H1 (cell line): Measurements from ENCODE around the gene DIP2C. TPM values are rescaled to one million over a fixed set of nuclear protein-coding genes. Genes with fewer than 3 reads are reported as not detected.

Experiments
- CTCF ChIA-PET: fragments of 300-600 bp; sonication (Branson Sonifier 250); formaldehyde crosslinking; loops from one replicate; lab custom pipeline; 2021; ENCODE audit not compliant: partially characterized antibody; lab: Charles Lee
- POLR2A ChIA-PET: fragments of 300-600 bp; sonication (Branson Sonifier 250); formaldehyde crosslinking; loops from one replicate; lab custom pipeline; 2021; ENCODE audit warnings: inconsistent platforms; ENCODE audit not compliant: partially characterized antibody; lab: Charles Lee
- DNase-seq, 2 experiments: peaks; one replicate each; pipeline versions ENCODE4 v3.0.0 to v3.0.0-alpha.2; 2010 to 2022; ENCODE audit warnings: low spot score in 2 of 2, low read depth in 1 of 2, mixed read lengths in 1 of 2
- FAIRE-seq: peaks from 2 replicates; lab custom pipeline; 2011; peaks lifted over from hg19 to GRCh38; lab: Jason Lieb, UNC
- H2AFZ ChIP-seq: 2 replicates; pipeline ENCODE4 v1.8.1; 2012; ENCODE audit warnings: low read length, inconsistent platforms
- H2AK5ac ChIP-seq: 2 replicates; pipeline ENCODE4 v1.6.1; 2013; ENCODE audit warnings: low read depth, low read length
- H2BK120ac ChIP-seq: replicated peaks from 2 replicates; pipeline ENCODE3; 2013; ENCODE audit warnings: low read depth, low read length, inconsistent platforms
- H2BK12ac ChIP-seq: 2 replicates; pipeline ENCODE4 v1.6.1; 2013; ENCODE audit warnings: low read depth, low read length
- H2BK15ac ChIP-seq: 2 replicates; pipeline ENCODE4 v1.6.1; 2013; ENCODE audit warnings: low read length
- H2BK20ac ChIP-seq: 2 replicates; pipeline ENCODE4 v1.6.1; 2013; ENCODE audit warnings: low read length
- H2BK5ac ChIP-seq: 2 replicates; pipeline ENCODE4 v1.6.1; 2013; ENCODE audit warnings: low read depth, low read length
- H3K14ac ChIP-seq: 2 replicates; pipeline ENCODE4 v1.6.1; 2013; ENCODE audit warnings: inconsistent platforms; ENCODE audit not compliant: insufficient read length
- H3K18ac ChIP-seq: 2 replicates; pipeline ENCODE4 v1.6.1; 2013; ENCODE audit warnings: low read length; ENCODE audit errors: extremely low read depth
- H3K23ac ChIP-seq: 2 replicates; pipeline ENCODE4 v1.6.1; 2013; ENCODE audit warnings: inconsistent platforms; ENCODE audit not compliant: insufficient read length
- H3K23me2 ChIP-seq: 2 replicates; pipeline ENCODE4 v1.6.1; 2013; ENCODE audit warnings: low read depth, low read length
- H3K27ac ChIP-seq: 2 replicates; pipeline ENCODE4 v1.6.1; 2011; ENCODE audit warnings: low read depth, low read length, inconsistent platforms
- H3K27me3 ChIP-seq, 4 experiments: replicated peaks in 1 of 4; 1 replicate in 1 of 4; 2 replicates in 3 of 4; pipeline versions ENCODE4 v1.6.1 to v1.8.1; 2011 to 2013; ENCODE audit warnings: low read length in 3 of 4, mild to moderate bottlenecking in 3 of 4, inconsistent platforms in 2 of 4, mixed read lengths in 2 of 4, moderate library complexity in 1 of 4; ENCODE audit not compliant: control insufficient read depth in 3 of 4, insufficient read depth in 3 of 4; ENCODE audit errors: extremely low read depth in 1 of 4
- H3K36me3 ChIP-seq, 4 experiments: 2 replicates each; pipeline versions ENCODE4 v1.6.1 to v1.8.1; 2011 to 2013; ENCODE audit warnings: mild to moderate bottlenecking in 4 of 4, low read length in 3 of 4, moderate library complexity in 2 of 4, control low read depth in 1 of 4, inconsistent platforms in 1 of 4; ENCODE audit not compliant: insufficient read depth in 4 of 4, control insufficient read depth in 2 of 4
- H3K4ac ChIP-seq: replicated peaks from 2 replicates; pipeline ENCODE3; 2013; ENCODE audit warnings: low read length, low read depth, mixed read lengths, inconsistent platforms; ENCODE audit not compliant: insufficient read length
- H3K4me1 ChIP-seq, 4 experiments: replicated peaks in 1 of 4; 1 replicate in 1 of 4; 2 replicates in 3 of 4; pipeline versions ENCODE4 v1.6.1 to v1.8.1; 2011 to 2013; ENCODE audit warnings: low read length in 3 of 4, inconsistent platforms in 2 of 4, mixed read lengths in 1 of 4; ENCODE audit not compliant: insufficient read depth in 4 of 4, control insufficient read depth in 3 of 4
- H3K4me2 ChIP-seq, 2 experiments: 2 replicates each; pipeline versions ENCODE4 v1.6.1 to v1.8.1; 2011 to 2013; ENCODE audit warnings: low read depth in 2 of 2, low read length in 2 of 2, control low read depth in 1 of 2, inconsistent platforms in 1 of 2, mild to moderate bottlenecking in 1 of 2; ENCODE audit not compliant: insufficient read depth in 1 of 2
- H3K4me3 ChIP-seq, 4 experiments: fragments of 200-600, 300-600 bp in 1 of 4; sonication (generic), shearing (Covaris generic), sonication (Bioruptor Twin) in 1 of 4; 2 replicates each; pipeline versions ENCODE4 v1.5.1 to v1.8.1; 2011 to 2016; ENCODE audit warnings: low read length in 4 of 4, low read depth in 3 of 4, control low read depth in 2 of 4, inconsistent platforms in 2 of 4, mild to moderate bottlenecking in 2 of 4, mixed read lengths in 1 of 4, moderate library complexity in 1 of 4; ENCODE audit not compliant: insufficient read depth in 2 of 4; ENCODE audit errors: extremely low read depth in 1 of 4
- H3K56ac ChIP-seq: replicated peaks from 2 replicates; pipeline ENCODE3; 2013; ENCODE audit warnings: low read depth, mild to moderate bottlenecking, mixed read lengths, low read length, inconsistent platforms; ENCODE audit not compliant: insufficient read length
- H3K79me1 ChIP-seq: 2 replicates; pipeline ENCODE4 v1.6.1; 2013; ENCODE audit warnings: low read depth, low read length, control low read depth
- H3K79me2 ChIP-seq, 2 experiments: 2 replicates each; pipeline versions ENCODE4 v1.6.1 to v1.8.1; 2012 to 2013; ENCODE audit warnings: low read length in 2 of 2, mild to moderate bottlenecking in 2 of 2, inconsistent platforms in 1 of 2; ENCODE audit not compliant: insufficient read depth in 2 of 2, control insufficient read depth in 1 of 2
- H3K9ac ChIP-seq, 4 experiments: replicated peaks in 1 of 4; 1 replicate in 1 of 4; 2 replicates in 3 of 4; pipeline versions ENCODE4 v1.6.1 to v1.8.1; 2011 to 2013; ENCODE audit warnings: low read depth in 3 of 4, low read length in 3 of 4, control low read depth in 2 of 4, mild to moderate bottlenecking in 2 of 4, moderate library complexity in 2 of 4, inconsistent platforms in 1 of 4; ENCODE audit errors: extremely low read depth in 1 of 4
- H3K9me3 ChIP-seq, 2 experiments: 2 replicates each; pipeline versions ENCODE4 v1.6.1 to v1.8.1; 2012 to 2013; ENCODE audit warnings: mild to moderate bottlenecking in 2 of 2, moderate library complexity in 2 of 2, control low read depth in 1 of 2, inconsistent platforms in 1 of 2, low read depth in 1 of 2, low read length in 1 of 2, mixed read lengths in 1 of 2; ENCODE audit not compliant: insufficient read depth in 2 of 2
- H4K20me1 ChIP-seq, 2 experiments: replicated peaks in 1 of 2; 2 replicates each; pipeline versions ENCODE3 to v1.8.1; 2011 to 2013; ENCODE audit warnings: inconsistent platforms in 2 of 2, low read length in 2 of 2, mild to moderate bottlenecking in 1 of 2; ENCODE audit not compliant: insufficient read depth in 2 of 2, control insufficient read depth in 1 of 2
- H4K5ac ChIP-seq: 2 replicates; pipeline ENCODE4 v1.6.1; 2013; ENCODE audit warnings: low read length, low read depth, mixed read lengths, inconsistent platforms; ENCODE audit not compliant: insufficient read length
- H4K8ac ChIP-seq: 2 replicates; pipeline ENCODE4 v1.8.0; 2013; ENCODE audit warnings: mild to moderate bottlenecking, moderate library complexity, low read length, inconsistent platforms; ENCODE audit not compliant: insufficient read depth; ENCODE audit errors: extremely low read depth
- H4K91ac ChIP-seq: replicated peaks from 2 replicates; pipeline ENCODE3; 2013; ENCODE audit warnings: low read length, mixed read lengths, inconsistent platforms; ENCODE audit not compliant: insufficient read length
- ATF2 ChIP-seq: IDR thresholded peaks from 2 replicates; pipeline ENCODE4 v1.6.1; 2012; ENCODE audit warnings: low read length, inconsistent platforms
- CEBPB ChIP-seq: IDR thresholded peaks from 2 replicates; pipeline ENCODE4 v1.6.1; 2012; ENCODE audit warnings: low read depth, low read length
- GTF2F1 ChIP-seq: IDR thresholded peaks from 2 replicates; pipeline ENCODE4 v1.6.1; 2012; ENCODE audit warnings: low read depth, low read length, improper control_type of control experiment, borderline replicate concordance
- HDAC2 ChIP-seq, 2 experiments: fragments of 300-600 bp in 1 of 2; sonication (generic) in 1 of 2; IDR thresholded peaks; 2 replicates each; pipeline ENCODE4 v1.6.1; 2011 to 2012; ENCODE audit warnings: low read depth in 2 of 2, low read length in 2 of 2, mild to moderate bottlenecking in 2 of 2, moderate library complexity in 2 of 2, borderline replicate concordance in 1 of 2, inconsistent platforms in 1 of 2
- NRF1 ChIP-seq: IDR thresholded peaks from 2 replicates; pipeline ENCODE4 v1.6.1; 2011; ENCODE audit warnings: mild to moderate bottlenecking, low read depth, low read length, improper control_type of control experiment
- PHF8 ChIP-seq: fragments of 200-600 bp; sonication (generic); conservative IDR thresholded peaks from 2 replicates; pipeline ENCODE4 v1.7.1; 2012; ENCODE audit warnings: low read depth, mild to moderate bottlenecking, inconsistent platforms, low read length, moderate library complexity
- POLR2A ChIP-seq, 2 experiments: IDR thresholded peaks; 1 replicate in 1 of 2; 2 replicates in 1 of 2; pipeline ENCODE4 v1.6.1; 2011; ENCODE audit warnings: low read depth in 2 of 2, low read length in 2 of 2, mild to moderate bottlenecking in 2 of 2; ENCODE audit errors: control extremely low read depth in 1 of 2
- POU5F1 ChIP-seq: IDR thresholded peaks from 2 replicates; pipeline ENCODE4 v1.6.1; 2011; ENCODE audit warnings: low read depth, mild to moderate bottlenecking, low read length, moderate library complexity
- RBBP5 ChIP-seq: IDR thresholded peaks from 2 replicates; pipeline ENCODE4 v1.7.1; 2012; ENCODE audit warnings: low read depth, mild to moderate bottlenecking, inconsistent platforms, low read length, moderate library complexity, borderline replicate concordance
- SP1 ChIP-seq: IDR thresholded peaks from 2 replicates; pipeline ENCODE4 v1.6.1; 2011; ENCODE audit warnings: low read depth, low read length
- SP2 ChIP-seq: IDR thresholded peaks from 2 replicates; pipeline ENCODE4 v1.6.1; 2012; ENCODE audit warnings: mild to moderate bottlenecking, low read length, inconsistent platforms
- SRF ChIP-seq: IDR thresholded peaks from 2 replicates; pipeline ENCODE4 v1.6.1; 2011; ENCODE audit warnings: mild to moderate bottlenecking, low read depth, low read length, moderate library complexity
- TAF1 ChIP-seq: IDR thresholded peaks from 2 replicates; pipeline ENCODE4 v1.6.1; 2011; ENCODE audit warnings: mild to moderate bottlenecking, low read depth, low read length
- TEAD4 ChIP-seq: IDR thresholded peaks from 2 replicates; pipeline ENCODE4 v1.6.1; 2012; ENCODE audit warnings: low read depth, low read length, inconsistent platforms, mixed read lengths
- WGBS, 2 experiments: shearing (Covaris generic) in 1 of 2; methylation state at CpG; one replicate each; pipeline versions ENCODE4 v1.1.6 to v1.1.7; 2013 to 2015; ENCODE audit warnings: low lambda C conversion rate in 2 of 2, mixed read lengths in 2 of 2, inconsistent platforms in 1 of 2, low coverage in 1 of 2, missing lambda C conversion rate in 1 of 2; ENCODE audit not compliant: insufficient replicate concordance in 2 of 2, insufficient coverage in 1 of 2, insufficient read length in 1 of 2; ENCODE audit errors: extremely low coverage in 1 of 2, missing lambda C conversion rate in 1 of 2; 5-methylcytosine and 5-hydroxymethylcytosine counted together
- polyA plus RNA-seq, 7 experiments: library from polyadenylated mRNA; depleted of rRNA in 3 of 7; stranded (reverse) in 5 of 7; unstranded in 2 of 7; fragments of >200 nt in 5 of 7; fragments of 200-250 nt in 2 of 7; gene quantifications; 1 replicate in 5 of 7; 2 replicates in 1 of 7; 4 replicates in 1 of 7; pipeline versions ENCODE4 v1.2.1 to v1.2.3, GENCODE V29; 2011 to 2013; ENCODE audit warnings: missing spikeins in 2 of 7, mixed read lengths in 2 of 7
- total RNA-seq: library from RNA; stranded (reverse); fragmentation: NEBNext Ultra II Directional; extraction: Animal tissue kit (Norgen Biotek cat#: 25700); gene quantifications from 2 replicates; pipeline ENCODE4 v1.2.1, GENCODE V29; 2021

Gene DIP2C
- total and polyA plus RNA-seq, 2 of the 8 experiments (the other 6 are each of a cell fraction or from before 2014, with no cell fraction given) = 3.8 to 9.3 TPM

DNA sequence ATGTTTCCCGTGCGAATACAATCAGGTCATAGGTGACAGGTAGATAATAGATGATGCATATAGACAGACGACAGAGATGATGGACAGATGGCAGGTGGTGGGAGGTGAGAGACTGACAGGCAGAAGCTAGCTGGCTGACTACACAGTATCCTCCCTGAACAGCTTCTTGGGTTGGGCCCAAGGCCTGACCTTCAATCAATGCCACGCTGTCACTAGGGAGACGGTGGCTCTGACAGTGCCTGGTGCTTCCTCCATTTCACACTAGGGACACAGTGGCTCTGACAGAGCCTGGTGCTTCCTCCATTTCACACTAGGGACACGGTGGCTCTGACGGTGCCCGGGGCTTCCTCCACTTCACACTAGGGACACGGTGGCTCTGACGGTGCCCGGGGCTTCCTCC is 200.1 kb downstream of the DIP2C start:
- Histone ChIP-seq H3K9ac (no peak overlapping the region), H2BK120ac (no peak overlapping the region), H3K36me3 (no peaks in the 10 kb centered on the region), H3K23ac (no peak overlapping the region), H2BK12ac (no peak overlapping the region), H3K4me1 (peaks cover 10 to 32% (median 15%) of the 10 kb centered on the region in 4 experiments; a peak in 6 of 7 replicates), H4K91ac (no peak overlapping the region), H3K27ac (no peak overlapping the region), H3K27me3 (no peaks in the 10 kb centered on the region; a peak in 2 of 7 replicates), H2BK15ac (no peak overlapping the region), H3K4ac (no peak overlapping the region), H2AK5ac (no peak overlapping the region), H3K4me3 (no peak overlapping the region), H2AFZ (no peak overlapping the region), H4K8ac (no peak overlapping the region), H3K56ac (no peak overlapping the region), H4K5ac (no peak overlapping the region), H3K4me2 (no peak overlapping the region), H3K14ac (no peak overlapping the region), H3K18ac (no peak overlapping the region), H3K79me2 (no peaks in the 10 kb centered on the region), H4K20me1 (peaks cover 3 to 16% of the 10 kb centered on the region in 2 experiments), H3K79me1 (peaks cover 3% of the 10 kb centered on the region; the same call in 1 of the 2 replicates), H2BK5ac (no peak overlapping the region), H2BK20ac (no peak overlapping the region), H3K9me3 (no peaks in the 10 kb centered on the region), H3K23me2 (no peaks in the 10 kb centered on the region)
- 93% methylated on average over 9 of the region's 11 CpGs; no CpG with 5 or more reads in 1 of the 2 experiments for WGBS, 2 experiments
- POLR2A ChIA-PET = no interaction called here
- CTCF ChIA-PET = interaction anchor here (1.7 kb wide), 1 partner anchor 300 kb away, joined by 6 read pairs; no protein-coding TSS in a partner anchor
- DNase-seq (no peak), FAIRE-seq (no peak)
- TF ChIP-seq RBBP5 = no peak
- TF ChIP-seq NRF1 = no peak
- TF ChIP-seq TEAD4 = no peak
- TF ChIP-seq GTF2F1 = no peak
- TF ChIP-seq SP1 = no peak
- no peak for TF ChIP-seq HDAC2 (IDR thresholded peaks at IDR 0.05; ENCODE audit: borderline replicate concordance in 1 of 2, low read depth in 2 of 2, low read length in 2 of 2)
- no peak for TF ChIP-seq TAF1
- no peak for TF ChIP-seq CEBPB
- TF ChIP-seq ATF2 = no peak
- no peak for TF ChIP-seq POU5F1
- TF ChIP-seq POLR2A (IDR thresholded peaks at IDR 0.05; ENCODE audit: control extremely low read depth in 1 of 2, low read depth in 2 of 2, low read length in 2 of 2) = no peak
- TF ChIP-seq SP2 = no peak
- TF ChIP-seq PHF8 = no peak
- no peak for TF ChIP-seq SRF
